Mammary epithelial cell (primary cell): ENCODE measurements around the gene LCN12.

Experiments
- CTCF ChIP-seq, 2 donors: IDR thresholded peaks in 1 of 2; conservative IDR thresholded peaks in 1 of 2; 2 replicates each; pipeline ENCODE4 v1.5.1; 2011 to 2012; ENCODE audit warnings: inconsistent platforms in 2 of 2, low read length in 2 of 2, mild to moderate bottlenecking in 2 of 2, control low read depth in 1 of 2, low read depth in 1 of 2; ENCODE audit not compliant: insufficient read depth in 1 of 2; ENCODE audit errors: extremely low read depth in 1 of 2
- EZH2 ChIP-seq: IDR thresholded peaks from 2 replicates; pipeline ENCODE4 v1.6.1; 2012; ENCODE audit warnings: low read length, inconsistent platforms, borderline replicate concordance

GRCh38 chr9:137001857-137002645 lies 50.0 kb downstream of the LCN12 start:
- TF ChIP-seq CTCF (conservative IDR thresholded peaks at IDR 0.05 in 1 of 2, IDR thresholded peaks at IDR 0.05 in 1 of 2; ENCODE audit: extremely low read depth in 1 of 2, insufficient read depth in 1 of 2, low read depth in 1 of 2, low read length in 2 of 2) (no peak), EZH2 (no peak)
